HepG2 (cell line): ENCODE measurements around the gene SCYGR8. TPM values are rescaled to one million over a fixed set of nuclear protein-coding genes. Genes with fewer than 3 reads are reported as not detected.
A peak's percentile ranks its signal among the peaks of the same experiment; 100 is the strongest.

ENCODE experiments used
- ARID4A ChIP-seq: sonication (generic); formaldehyde crosslinking; IDR thresholded peaks from 2 replicates; pipeline ENCODE4 v1.5.0; 2020; ENCODE audit warnings: mild to moderate bottlenecking, missing genetic modification reagents, borderline replicate concordance
- CREM ChIP-seq, 2 experiments: sonication (generic) in 1 of 2; formaldehyde crosslinking in 1 of 2; IDR thresholded peaks; 2 replicates each; pipeline versions ENCODE4 v1.4.0 to v1.6.1; 2016 to 2020; ENCODE audit warnings: antibody characterized with exemption in 1 of 2, mild to moderate bottlenecking in 1 of 2, missing genetic modification reagents in 1 of 2
- FOXC1 ChIP-seq: sonication (generic); formaldehyde crosslinking; IDR thresholded peaks from 2 replicates; pipeline ENCODE4 v1.8.0; 2022; ENCODE audit warnings: mild to moderate bottlenecking, missing genetic modification reagents, borderline replicate concordance
- FOXO4 ChIP-seq: sonication (generic); formaldehyde crosslinking; conservative IDR thresholded peaks from 2 replicates; pipeline ENCODE4 v1.8.1; 2023; ENCODE audit warnings: missing genetic modification reagents
- HDAC2 ChIP-seq: sonication (generic); formaldehyde crosslinking; IDR thresholded peaks from 2 replicates; pipeline ENCODE4 v1.4.0; 2020; ENCODE audit warnings: missing genetic modification reagents
- HNRNPUL1 ChIP-seq: fragments of 200-400 bp; formaldehyde crosslinking; IDR thresholded peaks from 2 replicates; pipeline ENCODE4 v1.6.1; 2017; ENCODE audit warnings: low read depth, mild to moderate bottlenecking, low read length, moderate library complexity
- IKZF1 ChIP-seq: fragments of 450-650 bp; IDR thresholded peaks from 2 replicates; pipeline ENCODE4 v1.7.1; 2016
- KDM1A ChIP-seq: IDR thresholded peaks from 2 replicates; pipeline ENCODE4 v1.6.1; 2016; ENCODE audit warnings: missing compliant biosample characterization
- MLLT10 ChIP-seq: sonication (generic); formaldehyde crosslinking; IDR thresholded peaks from 2 replicates; pipeline ENCODE4 v1.4.0; 2020; ENCODE audit warnings: missing genetic modification reagents
- MYC ChIP-seq: sonication (generic); formaldehyde crosslinking; IDR thresholded peaks from 2 replicates; pipeline ENCODE4 v1.9.0; 2021; ENCODE audit warnings: missing genetic modification reagents, borderline replicate concordance
- NR2F6 ChIP-seq, 2 experiments: IDR thresholded peaks; 2 replicates each; pipeline ENCODE4 v1.6.1; 2016; ENCODE audit warnings: antibody characterized with exemption in 1 of 2, mild to moderate bottlenecking in 1 of 2
- PHF21A ChIP-seq: sonication (generic); formaldehyde crosslinking; IDR thresholded peaks from 2 replicates; pipeline ENCODE4 v1.5.0; 2020; ENCODE audit warnings: mild to moderate bottlenecking, missing genetic modification reagents
- PITX1 ChIP-seq: sonication (generic); formaldehyde crosslinking; IDR thresholded peaks from 2 replicates; pipeline ENCODE4 v1.5.1; 2020; ENCODE audit warnings: mild to moderate bottlenecking, missing genetic modification reagents
- RCOR2 ChIP-seq: IDR thresholded peaks from 2 replicates; pipeline ENCODE4 v1.6.1; 2016; ENCODE audit warnings: missing biosample characterization, missing genetic modification reagents
- TBX3 ChIP-seq: fragments of 450-650 bp; IDR thresholded peaks from 2 replicates; pipeline ENCODE4 v1.6.1; 2017; ENCODE audit warnings: antibody characterized with exemption, mild to moderate bottlenecking, inconsistent platforms, borderline replicate concordance
- ZBTB4 ChIP-seq: sonication (generic); formaldehyde crosslinking; IDR thresholded peaks from 2 replicates; pipeline ENCODE4 v1.4.0; 2020; ENCODE audit warnings: missing genetic modification reagents, mild to moderate bottlenecking, borderline replicate concordance
- ZMYM4 ChIP-seq: sonication (generic); formaldehyde crosslinking; IDR thresholded peaks from 2 replicates; pipeline ENCODE4 v1.8.1; 2023; ENCODE audit warnings: mild to moderate bottlenecking, missing genetic modification reagents
- ZNF317 ChIP-seq: sonication (generic); formaldehyde crosslinking; IDR thresholded peaks from 2 replicates; pipeline ENCODE4 v1.5.0; 2020; ENCODE audit warnings: mild to moderate bottlenecking, missing genetic modification reagents
- ZNF512 ChIP-seq: sonication (generic); formaldehyde crosslinking; IDR thresholded peaks from 2 replicates; pipeline ENCODE4 v1.4.0; 2020; ENCODE audit warnings: mild to moderate bottlenecking, missing genetic modification reagents
- ZSCAN31 ChIP-seq: sonication (generic); formaldehyde crosslinking; IDR thresholded peaks from 2 replicates; pipeline ENCODE4 v1.5.0; 2020; ENCODE audit warnings: low read depth, mild to moderate bottlenecking, missing genetic modification reagents
- polyA plus RNA-seq, 8 experiments: library from polyadenylated mRNA; depleted of rRNA in 3 of 8; stranded (reverse) in 7 of 8; unstranded in 1 of 8; fragments of >200 nt; fragmentation: Illumina TruSeq in 4 of 8; extraction: Trizol in 4 of 8; gene quantifications; 2 replicates each; pipeline versions ENCODE4 v1.2.1 to v1.2.3, GENCODE V29; 2011 to 2016; ENCODE audit warnings: low read depth in 4 of 8, missing spikeins in 1 of 8, mixed read lengths in 1 of 8; ENCODE audit not compliant: insufficient read depth in 1 of 8
- total RNA-seq, 5 experiments: library from RNA; depleted of rRNA; stranded (reverse); fragments of >200 nt; fragmentation: Illumina TruSeq; extraction: Trizol; gene quantifications; 2 replicates each; pipeline ENCODE4 v1.2.3, GENCODE V29; 2016; ENCODE audit warnings: low read depth in 1 of 5

SCYGR8 gene
- total and polyA plus RNA-seq, 2 of the 13 experiments (the other 11 are each of a cell fraction or from before 2014, with no cell fraction given): not detected

- TF ChIP-seq ARID4A (CRISPR knock-in tag) (peak; percentile 60; the same call in 1 of the 2 replicates), HDAC2 (peak; percentile 78), NR2F6 (IDR thresholded peaks at IDR 0.05) (peak; percentile 87), NR2F6 (CRISPR knock-in tag; IDR thresholded peaks at IDR 0.05) (peak; percentile 89), ZMYM4 (CRISPR knock-in tag) (peak; percentile 94), CREM (IDR thresholded peaks at IDR 0.05) (peak; percentile 28; the same call in 1 of the 2 replicates), CREM (CRISPR knock-in tag; IDR thresholded peaks at IDR 0.05) (no peak), ZNF317 (CRISPR knock-in tag) (no peak), RCOR2 (CRISPR knock-in tag) (peak; percentile 78; the same call in 1 of the 2 replicates), HNRNPUL1 (no peak), PHF21A (CRISPR knock-in tag) (peak; percentile 73), FOXO4 (CRISPR knock-in tag) (no peak), MLLT10 (CRISPR knock-in tag) (no peak), ZBTB4 (CRISPR knock-in tag) (peak; percentile 58; the same call in 1 of the 2 replicates), IKZF1 (no peak), ZSCAN31 (CRISPR knock-in tag) (peak; percentile 54; the same call in 1 of the 2 replicates), MYC (CRISPR knock-in tag) (peak; percentile 61; the same call in 1 of the 2 replicates), TBX3 (no peak), FOXC1 (0 out of 2 replicates have a peak, but pooled peaks have one; percentile 38), PITX1 (CRISPR knock-in tag) (0 out of 2 replicates have a peak, but pooled peaks have one; percentile 83), ZNF512 (CRISPR knock-in tag) (peak; percentile 42; the same call in 1 of the 2 replicates), KDM1A (CRISPR knock-in tag) (peak; percentile 78)
Observed at GRCh38 chr2:227706859-227707258, 38.8 kb upstream of the SCYGR8 start (continued).
